Stimulated activated CD4-positive, alpha-beta T cell treated with anti-CD3 and anti-CD28 coated beads, Interleukin-15, amount 100 ng/mL, for 1 hour (primary cell): Measurements from ENCODE around the gene WDR82.

Experiments used
- DNase-seq, 2 donors: peaks; one replicate each; pipeline ENCODE4 v3.0.0-alpha.2; 2020; ENCODE audit warnings: low read depth in 1 of 2, low spot score in 1 of 2

The WDR82 gene

GRCh38 chr3:52278510-52279069 is at the start of gene WDR82:
TSS of gene WDR82 (minus strand) at chr3:52278649. CDS start at chr3:52278361, 288 bp downstream.
- DNase-seq: peak; percentile 95 to 99

DNA sequence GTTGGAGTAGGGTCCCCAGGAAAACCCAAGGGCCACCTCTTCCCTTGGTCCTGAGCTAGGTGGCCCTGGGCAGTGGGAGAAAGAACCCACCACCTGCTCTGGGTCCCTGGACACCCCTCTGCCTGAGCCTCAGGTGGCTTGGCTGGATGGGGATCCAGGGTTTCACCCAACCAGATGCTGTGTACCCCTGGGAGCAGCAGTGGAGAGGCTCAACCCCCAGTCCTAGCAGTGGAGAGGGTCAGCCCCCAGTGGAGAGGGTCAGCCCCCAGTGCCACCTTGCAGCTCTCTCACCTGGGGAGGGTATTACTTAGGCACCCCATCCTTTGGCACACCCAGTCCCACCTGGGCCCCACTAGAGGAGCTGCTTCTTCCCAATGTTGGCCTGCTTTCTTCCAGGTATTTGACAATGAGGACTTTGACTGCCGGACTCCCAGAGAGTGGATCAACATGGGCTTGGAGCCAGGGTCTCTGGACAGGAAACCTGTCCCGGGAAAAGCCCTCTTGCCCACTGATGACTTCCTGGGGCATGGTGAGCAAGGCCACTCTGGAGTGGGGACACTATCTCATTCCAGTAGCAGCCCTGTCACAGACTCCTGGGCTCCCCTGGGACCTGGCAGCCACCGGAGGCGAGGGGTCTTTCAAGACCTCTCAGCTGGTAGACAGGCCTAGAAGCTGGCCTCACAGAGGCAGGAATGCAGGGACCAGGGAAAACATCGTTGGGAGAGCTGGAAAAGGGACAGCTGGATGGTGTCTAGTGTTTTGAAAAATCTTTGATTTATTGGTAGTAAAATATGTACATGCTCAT is 49.2 kb upstream of the WDR82 start:
- DNase-seq: no peak

DNA sequence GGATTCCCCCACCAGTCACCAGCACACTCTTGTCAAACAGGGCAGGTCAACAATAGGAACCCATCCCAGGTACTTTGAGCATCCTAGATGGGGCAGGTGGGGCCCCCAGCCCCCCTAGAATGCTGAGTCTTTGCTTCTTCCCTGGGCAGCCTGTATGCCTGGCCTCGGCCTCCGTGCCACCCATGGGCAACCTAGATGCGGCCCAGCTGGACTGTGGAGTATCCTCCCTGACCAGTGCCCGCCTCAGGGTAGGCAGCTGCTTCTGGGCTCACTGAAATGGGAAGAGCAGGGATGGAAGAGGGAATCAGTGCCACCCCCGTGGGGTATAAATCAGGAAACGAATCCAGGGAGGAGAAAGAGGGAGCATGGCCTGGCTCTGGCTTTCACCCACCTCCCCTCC is 48.5 kb upstream of the WDR82 start:
- DNase-seq: no peak

- no peak for DNase-seq
Measured at GRCh38 chr3:52325686-52326085, 47.2 kb upstream of the WDR82 start.

DNA sequence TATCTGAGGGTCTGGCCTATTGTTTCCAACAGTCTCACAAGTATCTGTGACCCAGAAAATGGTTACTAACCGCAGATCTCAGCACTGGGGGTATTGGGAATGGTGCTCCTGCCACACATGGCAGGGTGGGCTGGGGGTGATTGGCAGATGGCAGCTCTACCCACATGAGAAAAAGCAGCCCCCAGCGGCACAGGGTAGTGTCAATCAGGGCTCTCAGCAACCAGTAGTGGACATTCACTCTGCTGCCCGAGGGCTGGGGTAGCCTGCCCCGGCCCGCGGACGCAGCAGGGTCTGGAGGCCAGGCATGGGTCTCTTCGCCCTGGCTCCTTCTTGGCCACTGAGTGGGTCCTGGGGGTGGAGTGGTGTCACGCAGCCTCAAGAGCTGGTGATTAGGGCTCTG is 46.2 kb upstream of the WDR82 start:
- DNase-seq: no peak

DNA sequence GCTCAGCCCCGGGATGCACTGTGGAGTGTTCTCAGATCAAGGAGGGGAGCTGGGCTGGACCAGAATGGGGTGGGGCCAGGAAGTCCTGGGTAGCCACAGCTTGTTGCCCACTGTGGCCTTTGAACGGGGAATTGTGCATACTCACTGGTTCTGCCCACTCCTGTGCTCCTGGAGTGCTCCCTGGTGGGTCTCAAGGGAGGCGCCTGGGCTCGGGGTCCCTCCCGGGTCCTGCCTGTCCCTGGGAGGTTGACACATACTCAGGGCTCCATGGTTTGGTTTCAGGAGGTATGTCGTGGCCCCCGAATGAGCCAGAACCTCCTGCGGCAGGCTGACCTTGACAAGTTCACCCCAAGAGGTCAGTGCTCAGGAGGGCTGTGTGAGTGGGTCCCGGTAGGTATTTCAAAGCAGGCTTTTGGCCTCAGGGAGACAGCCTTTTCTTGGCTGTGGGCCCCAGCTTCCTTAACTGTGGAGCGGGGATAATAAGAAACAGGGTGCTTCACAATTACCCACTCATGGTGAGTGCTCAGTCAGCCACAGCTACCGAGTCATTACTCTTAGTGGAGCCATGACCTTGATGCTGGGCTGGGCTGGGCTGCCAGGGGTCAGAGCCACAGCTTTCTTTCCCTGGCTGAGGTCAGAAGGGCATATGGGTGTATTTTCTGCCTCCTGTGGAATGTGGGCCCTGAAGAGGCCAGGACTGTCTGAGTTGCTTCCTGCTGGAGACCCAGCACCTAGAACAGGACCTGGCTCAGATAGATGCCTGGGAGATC is 45.3 kb upstream of the WDR82 start:
- DNase-seq: no peak

DNA sequence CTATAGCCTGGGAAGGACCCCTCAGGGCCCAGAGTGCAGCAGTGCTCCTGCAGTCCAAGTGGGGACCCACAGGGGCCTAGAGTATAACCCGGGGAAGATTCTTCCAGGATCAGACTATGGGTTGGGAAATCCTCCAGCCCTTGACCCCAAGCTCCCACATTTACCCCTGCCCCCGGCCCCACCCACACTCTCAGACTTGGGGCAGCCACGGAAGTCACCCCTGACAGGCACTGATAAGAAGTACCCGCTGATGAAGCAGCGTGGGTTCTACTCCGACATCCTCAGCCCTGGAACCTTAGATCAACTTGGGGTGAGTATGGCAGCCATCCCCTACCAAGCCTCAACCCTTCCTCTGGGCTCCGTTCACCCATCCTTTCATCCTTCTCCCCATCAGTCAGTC is 44.0 kb upstream of the WDR82 start:
- DNase-seq: no peak

DNA sequence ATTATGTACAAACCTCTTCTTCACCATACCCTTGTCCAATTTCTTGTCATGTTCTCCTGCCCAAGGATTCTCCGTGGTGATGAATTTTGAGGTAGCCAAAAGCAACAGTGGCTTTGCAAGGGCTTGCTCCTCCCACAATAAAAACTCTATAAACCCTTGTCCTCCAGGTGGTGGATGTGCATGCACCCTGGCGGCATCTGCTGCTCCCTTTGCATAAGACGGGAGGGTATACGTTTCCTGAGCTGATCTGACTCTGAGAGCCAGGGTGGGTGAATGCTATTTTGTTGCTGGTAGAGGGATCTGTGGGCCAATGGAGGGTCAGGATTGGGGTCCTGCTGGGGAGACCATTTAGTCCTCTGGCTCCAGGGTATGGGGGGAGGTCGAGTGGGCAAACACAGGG is 43.0 kb upstream of the WDR82 start:
- no peak for DNase-seq

DNA sequence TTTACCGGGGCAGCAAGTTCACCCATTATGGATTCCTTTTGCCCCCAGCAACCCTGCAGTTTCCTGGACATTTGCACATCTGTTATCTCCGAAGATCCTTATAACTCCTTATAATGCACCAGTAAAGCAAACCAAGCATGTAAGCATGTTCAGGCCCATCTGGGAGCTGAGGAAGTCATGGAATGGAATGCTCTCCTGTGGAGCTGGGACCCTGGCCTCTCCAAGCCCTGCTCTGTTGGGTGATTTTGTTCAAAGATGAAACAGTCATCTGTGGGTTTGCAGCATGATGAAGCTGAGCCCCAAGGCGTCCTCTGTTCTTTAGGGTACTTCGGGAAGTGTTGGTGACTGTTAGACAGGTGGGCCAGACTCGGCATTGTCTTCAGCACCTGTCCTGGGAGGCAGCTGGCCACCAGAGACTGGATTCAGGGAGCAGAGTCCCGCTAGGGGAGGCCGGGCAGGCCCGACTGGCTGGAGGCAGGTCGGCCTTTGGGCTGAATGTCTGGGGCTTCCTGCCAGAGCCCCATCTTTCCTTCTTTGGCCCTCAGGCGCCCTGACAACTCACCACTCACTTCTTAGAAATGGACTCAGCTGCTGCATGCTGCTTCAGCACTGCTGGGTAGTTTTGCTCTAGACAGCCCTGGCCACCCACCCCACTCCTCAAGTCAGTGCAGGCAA is 41.6 kb upstream of the WDR82 start:
- DNase-seq: no peak

DNA sequence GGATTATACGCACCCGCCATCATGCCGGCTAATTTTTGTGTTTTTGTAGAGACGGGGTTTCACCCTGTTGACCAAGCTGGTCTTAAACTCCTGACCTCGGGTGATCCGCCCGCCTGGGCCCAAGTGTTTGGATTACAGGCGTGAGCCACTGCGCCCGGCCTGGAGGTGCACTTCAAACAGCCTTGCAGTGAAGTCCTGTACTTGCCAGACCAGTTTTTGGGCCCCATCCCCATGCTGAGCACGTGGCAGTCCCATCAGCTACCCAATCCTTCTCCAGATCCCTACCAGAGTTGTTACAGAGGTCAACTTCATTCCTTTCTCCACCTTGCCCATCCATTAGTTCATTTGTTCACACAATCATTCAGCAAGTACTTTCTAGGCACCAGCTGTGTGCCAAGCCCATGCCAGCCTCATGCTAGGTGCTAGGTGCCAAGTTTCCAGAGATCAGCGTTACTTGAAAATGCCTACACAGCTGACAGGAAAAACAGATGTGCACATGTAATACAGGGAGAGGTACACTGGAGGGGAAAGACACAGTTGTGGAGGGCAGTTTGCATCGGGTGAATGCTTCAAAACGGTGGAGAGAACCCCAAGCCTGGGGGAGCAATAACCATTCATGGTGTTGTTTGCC is 39.9 kb upstream of the WDR82 start:
- no peak for DNase-seq

DNA sequence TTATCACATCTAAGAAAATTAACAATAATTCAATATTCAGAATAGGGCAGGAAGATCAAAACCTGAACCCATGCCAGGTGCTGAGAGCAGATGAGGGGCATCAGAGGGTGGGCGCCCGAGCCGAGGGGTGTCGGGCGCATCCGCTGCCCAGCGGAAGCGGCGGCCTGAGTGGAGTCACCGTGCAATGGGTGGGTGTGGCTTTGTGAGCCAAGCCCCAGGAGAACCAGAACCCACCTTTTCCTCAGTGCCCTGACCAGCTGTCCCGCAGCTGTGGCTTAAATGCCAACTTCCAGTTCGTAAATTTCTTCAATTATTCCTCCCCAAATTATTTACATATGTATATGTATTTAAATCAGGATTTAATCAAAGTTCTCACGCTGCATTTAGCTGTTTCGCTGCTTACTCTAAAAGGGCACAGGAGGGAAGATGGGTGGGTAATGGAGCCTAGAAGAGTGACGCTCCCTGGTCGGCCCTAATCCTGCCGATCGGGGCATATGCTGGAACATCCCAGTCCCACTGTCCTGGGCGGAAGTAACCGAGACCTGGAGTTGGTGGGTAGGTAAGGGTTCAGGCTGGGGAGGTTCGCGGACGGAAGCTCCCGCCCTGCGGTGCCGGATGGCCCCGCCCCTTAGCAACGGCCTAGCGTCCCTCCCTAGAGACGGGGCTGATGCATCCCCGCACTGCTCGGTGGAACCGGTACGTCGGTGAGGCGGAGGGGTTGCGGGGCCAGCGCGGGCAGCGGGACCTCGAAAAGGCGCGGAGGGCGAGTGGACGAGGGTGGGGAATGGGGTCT is 39.0 kb upstream of the WDR82 start:
- DNase-seq: peak; percentile 53 to 54

- DNase-seq: no peak
Measured at GRCh38 chr3:52315977-52316764, 37.7 kb upstream of the WDR82 start, which contains the start of gene DNAH1. TSS of gene DNAH1 (plus strand) at chr3:52316319. CDS start at chr3:52322443, 6,124 bp downstream.

DNA sequence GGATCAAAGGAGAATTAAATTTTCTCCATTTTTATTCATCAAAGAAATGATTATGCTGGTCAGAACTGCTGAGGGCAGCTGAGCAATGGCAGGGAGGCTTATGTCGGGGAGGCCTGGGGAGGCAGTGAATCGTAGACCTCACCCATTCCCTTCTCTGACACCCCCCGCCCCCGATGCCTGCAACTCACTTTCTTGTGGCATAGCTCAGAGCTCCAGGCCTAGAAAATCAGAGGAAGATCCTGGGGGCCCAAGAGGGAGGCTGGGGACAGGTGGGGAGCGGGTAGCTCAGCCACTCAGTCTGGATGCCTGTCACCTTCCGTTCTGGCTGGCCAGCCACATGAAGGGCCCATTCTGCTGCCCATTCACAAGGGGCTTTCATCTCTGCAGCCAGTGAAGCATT is 36.6 kb upstream of the WDR82 start:
- no peak for DNase-seq

DNA sequence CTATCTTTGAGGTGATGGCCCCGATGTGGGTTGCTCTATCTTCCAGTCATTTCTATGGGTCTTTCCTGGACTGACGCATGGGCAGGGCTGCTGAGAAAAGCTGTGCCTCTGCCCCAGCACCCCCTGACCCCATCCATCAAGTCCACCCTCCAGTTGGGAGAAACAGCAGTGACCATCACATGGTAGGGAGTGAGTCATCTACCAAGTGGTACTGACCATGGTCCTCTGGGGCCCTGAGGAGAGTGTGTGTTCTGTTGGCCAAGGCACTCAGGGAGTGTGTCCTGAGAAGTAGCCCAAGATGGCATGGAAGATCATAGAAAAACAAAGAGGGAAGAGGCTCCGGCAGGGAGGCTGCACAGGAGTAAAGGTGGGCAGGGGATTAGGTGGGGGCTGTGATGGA is 36.0 kb upstream of the WDR82 start:
- no peak for DNase-seq

GRCh38 chr3:52313774-52314188 is 35.3 kb upstream of the WDR82 start:
- DNase-seq: no peak

DNA sequence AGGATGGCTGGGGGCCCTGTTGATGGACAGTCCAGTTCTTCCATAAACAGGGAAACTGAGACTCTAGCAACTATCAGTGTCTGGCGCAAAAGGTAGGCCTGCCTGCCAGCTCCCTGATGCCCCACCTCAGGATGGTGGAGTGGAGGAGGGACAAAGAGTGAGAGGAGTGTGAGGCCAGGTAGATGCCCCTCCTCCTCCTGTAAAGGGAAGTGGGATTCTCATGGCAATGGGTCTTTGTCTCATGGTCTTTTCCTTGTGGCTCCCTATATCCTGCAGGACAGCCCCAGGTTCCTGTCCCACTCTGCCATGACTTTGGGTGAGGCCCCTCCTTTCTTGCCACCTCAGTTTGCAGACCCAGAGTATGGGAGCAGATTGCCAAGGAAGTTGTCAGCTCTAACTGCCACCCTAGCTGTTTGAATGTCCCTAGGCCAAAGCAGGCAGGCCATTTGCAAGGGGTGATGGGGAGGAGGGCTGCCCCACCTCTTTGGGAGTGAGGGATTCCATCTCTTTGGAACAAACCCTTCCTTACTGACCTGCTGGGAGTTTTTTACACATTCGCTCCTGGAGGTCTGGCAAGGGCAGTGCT is 34.8 kb upstream of the WDR82 start:
- no peak for DNase-seq

DNA sequence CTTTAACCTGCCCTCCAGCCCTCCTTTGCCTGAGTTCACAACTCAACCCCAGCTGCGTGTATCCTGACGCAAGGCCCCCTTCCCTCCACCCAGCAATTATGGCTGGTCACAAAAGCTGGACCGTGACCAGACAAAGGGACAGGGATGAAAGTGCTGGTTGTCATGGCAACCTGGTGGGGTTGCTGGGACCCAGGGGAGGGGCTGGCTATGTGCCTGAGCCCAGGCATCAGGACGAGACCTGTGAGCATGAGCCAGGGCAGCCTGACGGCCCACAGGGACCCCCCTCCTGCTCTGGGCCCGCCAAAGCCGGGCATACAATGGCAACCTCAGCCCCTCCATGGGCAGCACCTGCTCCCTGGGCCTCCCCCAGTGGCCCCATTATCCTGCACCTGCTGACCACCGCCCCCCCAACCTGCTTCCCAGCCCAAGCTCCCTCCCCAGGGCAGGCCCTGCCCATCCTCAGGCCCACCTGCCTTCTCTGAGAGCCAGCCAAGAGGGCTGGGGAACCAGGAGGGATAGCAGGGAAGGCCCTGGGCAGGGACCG is 33.2 kb upstream of the WDR82 start:
- no peak for DNase-seq

DNA sequence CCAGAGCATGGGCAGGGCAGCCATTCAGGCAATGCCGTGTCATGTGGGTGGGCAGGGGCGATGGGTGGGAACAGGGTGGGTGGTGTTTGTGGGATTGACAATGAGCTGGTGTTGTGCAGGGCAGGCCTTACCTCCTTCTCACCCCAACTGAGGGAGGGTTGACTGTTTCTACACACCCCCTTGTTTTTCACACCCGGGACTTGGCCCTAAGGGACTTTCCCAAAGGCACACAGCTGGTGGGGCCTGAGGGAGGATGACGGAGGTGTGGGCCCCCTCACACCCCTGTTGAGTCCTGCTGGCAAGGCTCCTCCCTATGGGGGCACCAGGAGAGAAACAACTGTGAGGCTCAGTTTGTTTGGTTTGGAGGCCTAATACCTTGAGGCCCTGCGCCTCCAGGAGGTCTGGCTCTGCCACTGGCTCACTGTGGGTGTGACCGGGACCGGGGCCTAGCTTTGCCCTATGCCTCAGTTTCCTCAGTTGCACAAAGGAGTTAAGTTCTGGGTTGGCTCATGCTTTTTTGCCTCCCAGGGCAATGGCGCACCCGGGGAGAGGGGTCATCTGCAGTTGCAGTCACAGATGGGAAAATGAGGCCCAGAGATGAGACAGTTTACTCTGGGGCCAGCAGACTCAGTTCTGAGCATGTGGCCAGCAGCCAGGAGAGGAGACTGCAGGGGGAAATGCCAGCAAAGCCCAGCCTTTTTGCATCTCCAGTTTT is 32.6 kb upstream of the WDR82 start:
- peak in 1 of 2 donors; percentile 10 for DNase-seq
